Measurements from ENCODE around the gene SLC39A13.

The SLC39A13 gene

GRCh38 chr11:47395223-47396048 is 13.0 kb upstream of the SLC39A13 start:
- DNase-seq (ENCODE audit: low read depth): no peak
- no peak overlapping the region for H3K4me3 ChIP-seq (ENCODE audit: low read length)
- TF ChIP-seq CTCF (conservative IDR thresholded peaks at IDR 0.05; ENCODE audit: low read length): no peak

GRCh38 chr11:47396049-47396320 is 12.4 kb upstream of the SLC39A13 start:
- no peak for DNase-seq (ENCODE audit: low read depth)
- no peak overlapping the region for H3K4me3 ChIP-seq (ENCODE audit: low read length)
- no peak for TF ChIP-seq CTCF (conservative IDR thresholded peaks at IDR 0.05; ENCODE audit: low read length)

GRCh38 chr11:47398011-47398410 is 10.4 kb upstream of the SLC39A13 start:
- no peak for DNase-seq (ENCODE audit: low read depth)
- H3K4me3 ChIP-seq (ENCODE audit: low read length): no peak overlapping the region
- TF ChIP-seq CTCF (conservative IDR thresholded peaks at IDR 0.05; ENCODE audit: low read length): no peak

- no peak for DNase-seq (ENCODE audit: low read depth)
- H3K4me3 ChIP-seq (ENCODE audit: low read length): no peak overlapping the region
- TF ChIP-seq CTCF (conservative IDR thresholded peaks at IDR 0.05; ENCODE audit: low read length): no peak
Observed at GRCh38 chr11:47398551-47398950, 9.8 kb upstream of the SLC39A13 start.

GRCh38 chr11:47399860-47400767 is 8.3 kb upstream of the SLC39A13 start:
- TF ChIP-seq CTCF (conservative IDR thresholded peaks at IDR 0.05; ENCODE audit: low read length): no peak
- H3K4me3 ChIP-seq (ENCODE audit: low read length): peak overlapping the region; percentile 62
- no peak for DNase-seq (ENCODE audit: low read depth)

- TF ChIP-seq CTCF (conservative IDR thresholded peaks at IDR 0.05; ENCODE audit: low read length): no peak
- no peak for DNase-seq (ENCODE audit: low read depth)
- no peak overlapping the region; the same call in 1 of the 2 replicates for H3K4me3 ChIP-seq (ENCODE audit: low read length)
Observed at GRCh38 chr11:47400768-47401279, 7.6 kb upstream of the SLC39A13 start.
